ENCODE measurements around the gene PLXNA2. TPM values are rescaled to one million over a fixed set of nuclear protein-coding genes. Genes with fewer than 3 reads are reported as not detected.

The PLXNA2 gene
- total and polyA plus RNA-seq, 2 of the 13 experiments (the other 11 are each of a cell fraction or from before 2014, with no cell fraction given) = 1.1 to 2.1 TPM

DNA sequence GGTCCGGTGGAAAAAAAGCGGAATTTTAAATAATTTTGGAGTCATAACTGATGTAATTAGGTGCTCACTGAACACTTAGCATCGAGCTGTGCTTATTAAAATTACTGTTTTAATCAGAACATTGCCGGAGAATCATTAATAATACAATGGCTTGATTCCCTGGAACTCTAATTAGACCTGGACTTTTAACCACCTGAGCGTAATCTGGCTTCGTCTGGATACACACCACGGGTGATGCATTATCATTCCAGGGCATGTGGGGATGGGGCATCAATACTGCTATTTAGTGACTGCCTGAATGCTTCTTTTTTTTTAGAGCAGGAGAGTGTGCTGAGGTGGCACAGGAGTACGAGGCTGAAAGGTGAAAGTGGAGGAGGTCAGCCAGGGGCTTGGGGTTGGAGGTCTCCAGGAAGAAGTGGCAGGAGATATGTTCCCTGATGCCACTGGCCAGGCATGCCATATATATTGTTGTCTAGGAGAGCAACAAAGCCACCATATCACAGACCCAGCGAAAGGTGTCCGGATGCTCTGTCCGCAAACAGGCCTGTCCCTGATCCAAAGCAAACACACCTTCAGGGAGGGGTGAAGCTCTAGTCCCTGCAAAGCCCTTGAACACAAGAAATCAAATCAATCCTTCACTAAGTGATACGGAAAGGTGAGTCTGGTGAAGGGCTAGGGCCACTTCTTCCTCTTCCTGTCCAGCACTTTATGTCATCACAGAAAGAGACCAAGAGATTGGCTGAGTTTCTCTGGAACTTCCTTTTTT lies 125.2 kb downstream of the PLXNA2 start (continued):
- no peak for TF ChIP-seq ZSCAN12 (CRISPR knock-in tag; IDR thresholded peaks at IDR 0.05)
- TF ChIP-seq, protein P1, sequence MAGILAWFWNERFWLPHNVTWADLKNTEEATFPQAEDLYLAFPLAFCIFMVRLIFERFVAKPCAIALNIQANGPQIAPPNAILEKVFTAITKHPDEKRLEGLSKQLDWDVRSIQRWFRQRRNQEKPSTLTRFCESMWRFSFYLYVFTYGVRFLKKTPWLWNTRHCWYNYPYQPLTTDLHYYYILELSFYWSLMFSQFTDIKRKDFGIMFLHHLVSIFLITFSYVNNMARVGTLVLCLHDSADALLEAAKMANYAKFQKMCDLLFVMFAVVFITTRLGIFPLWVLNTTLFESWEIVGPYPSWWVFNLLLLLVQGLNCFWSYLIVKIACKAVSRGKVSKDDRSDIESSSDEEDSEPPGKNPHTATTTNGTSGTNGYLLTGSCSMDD (CRISPR knock-in tag; IDR thresholded peaks at IDR 0.05) = no peak
- no peak for TF ChIP-seq TOE1 (CRISPR knock-in tag; IDR thresholded peaks at IDR 0.05)
- TF ChIP-seq, protein P2, sequence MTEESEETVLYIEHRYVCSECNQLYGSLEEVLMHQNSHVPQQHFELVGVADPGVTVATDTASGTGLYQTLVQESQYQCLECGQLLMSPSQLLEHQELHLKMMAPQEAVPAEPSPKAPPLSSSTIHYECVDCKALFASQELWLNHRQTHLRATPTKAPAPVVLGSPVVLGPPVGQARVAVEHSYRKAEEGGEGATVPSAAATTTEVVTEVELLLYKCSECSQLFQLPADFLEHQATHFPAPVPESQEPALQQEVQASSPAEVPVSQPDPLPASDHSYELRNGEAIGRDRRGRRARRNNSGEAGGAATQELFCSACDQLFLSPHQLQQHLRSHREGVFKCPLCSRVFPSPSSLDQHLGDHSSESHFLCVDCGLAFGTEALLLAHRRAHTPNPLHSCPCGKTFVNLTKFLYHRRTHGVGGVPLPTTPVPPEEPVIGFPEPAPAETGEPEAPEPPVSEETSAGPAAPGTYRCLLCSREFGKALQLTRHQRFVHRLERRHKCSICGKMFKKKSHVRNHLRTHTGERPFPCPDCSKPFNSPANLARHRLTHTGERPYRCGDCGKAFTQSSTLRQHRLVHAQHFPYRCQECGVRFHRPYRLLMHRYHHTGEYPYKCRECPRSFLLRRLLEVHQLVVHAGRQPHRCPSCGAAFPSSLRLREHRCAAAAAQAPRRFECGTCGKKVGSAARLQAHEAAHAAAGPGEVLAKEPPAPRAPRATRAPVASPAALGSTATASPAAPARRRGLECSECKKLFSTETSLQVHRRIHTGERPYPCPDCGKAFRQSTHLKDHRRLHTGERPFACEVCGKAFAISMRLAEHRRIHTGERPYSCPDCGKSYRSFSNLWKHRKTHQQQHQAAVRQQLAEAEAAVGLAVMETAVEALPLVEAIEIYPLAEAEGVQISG (CRISPR knock-in tag; IDR thresholded peaks at IDR 0.05) = peak; percentile 42; the same call in 1 of the 2 replicates
- peak; percentile 39; the same call in 1 of the 2 replicates for TF ChIP-seq NCOA2 (CRISPR knock-in tag; IDR thresholded peaks at IDR 0.05)
- TF ChIP-seq TCF7 (IDR thresholded peaks at IDR 0.05; ENCODE audit: low read depth) = 0 out of 2 replicates have a peak, but pooled peaks have one; percentile 34
- TF ChIP-seq ZNF350 (CRISPR knock-in tag; IDR thresholded peaks at IDR 0.05; ENCODE audit: borderline replicate concordance, low read depth) = no peak
- TF ChIP-seq TBX3 (IDR thresholded peaks at IDR 0.05; ENCODE audit: borderline replicate concordance) = no peak
- 0 out of 2 replicates have a peak, but pooled peaks have one; percentile 13 for TF ChIP-seq ZFX (CRISPR knock-in tag; IDR thresholded peaks at IDR 0.05; ENCODE audit: low read depth)
- TF ChIP-seq HDAC1 (CRISPR knock-in tag; IDR thresholded peaks at IDR 0.05) = no peak; the same call in 1 of the 2 replicates
- TF ChIP-seq, protein P3, sequence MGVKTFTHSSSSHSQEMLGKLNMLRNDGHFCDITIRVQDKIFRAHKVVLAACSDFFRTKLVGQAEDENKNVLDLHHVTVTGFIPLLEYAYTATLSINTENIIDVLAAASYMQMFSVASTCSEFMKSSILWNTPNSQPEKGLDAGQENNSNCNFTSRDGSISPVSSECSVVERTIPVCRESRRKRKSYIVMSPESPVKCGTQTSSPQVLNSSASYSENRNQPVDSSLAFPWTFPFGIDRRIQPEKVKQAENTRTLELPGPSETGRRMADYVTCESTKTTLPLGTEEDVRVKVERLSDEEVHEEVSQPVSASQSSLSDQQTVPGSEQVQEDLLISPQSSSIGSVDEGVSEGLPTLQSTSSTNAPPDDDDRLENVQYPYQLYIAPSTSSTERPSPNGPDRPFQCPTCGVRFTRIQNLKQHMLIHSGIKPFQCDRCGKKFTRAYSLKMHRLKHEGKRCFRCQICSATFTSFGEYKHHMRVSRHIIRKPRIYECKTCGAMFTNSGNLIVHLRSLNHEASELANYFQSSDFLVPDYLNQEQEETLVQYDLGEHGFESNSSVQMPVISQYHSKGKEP (CRISPR knock-in tag; IDR thresholded peaks at IDR 0.05) = no peak
- no peak for TF ChIP-seq YEATS2 (CRISPR knock-in tag; IDR thresholded peaks at IDR 0.05; ENCODE audit: borderline replicate concordance)
- TF ChIP-seq ZNF207 (IDR thresholded peaks at IDR 0.05; ENCODE audit: borderline replicate concordance) = no peak
- no peak for TF ChIP-seq NFRKB (IDR thresholded peaks at IDR 0.05)
- TF ChIP-seq, protein P4, sequence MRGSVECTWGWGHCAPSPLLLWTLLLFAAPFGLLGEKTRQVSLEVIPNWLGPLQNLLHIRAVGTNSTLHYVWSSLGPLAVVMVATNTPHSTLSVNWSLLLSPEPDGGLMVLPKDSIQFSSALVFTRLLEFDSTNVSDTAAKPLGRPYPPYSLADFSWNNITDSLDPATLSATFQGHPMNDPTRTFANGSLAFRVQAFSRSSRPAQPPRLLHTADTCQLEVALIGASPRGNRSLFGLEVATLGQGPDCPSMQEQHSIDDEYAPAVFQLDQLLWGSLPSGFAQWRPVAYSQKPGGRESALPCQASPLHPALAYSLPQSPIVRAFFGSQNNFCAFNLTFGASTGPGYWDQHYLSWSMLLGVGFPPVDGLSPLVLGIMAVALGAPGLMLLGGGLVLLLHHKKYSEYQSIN (CRISPR knock-in tag; IDR thresholded peaks at IDR 0.05; ENCODE audit: borderline replicate concordance) = no peak
- no peak for TF ChIP-seq JUND (CRISPR knock-in tag; IDR thresholded peaks at IDR 0.05)
- no peak for TF ChIP-seq NR2F6 (IDR thresholded peaks at IDR 0.05)
- TF ChIP-seq NR2F6 (CRISPR knock-in tag; IDR thresholded peaks at IDR 0.05) = peak; percentile 67
- TF ChIP-seq, protein P5, sequence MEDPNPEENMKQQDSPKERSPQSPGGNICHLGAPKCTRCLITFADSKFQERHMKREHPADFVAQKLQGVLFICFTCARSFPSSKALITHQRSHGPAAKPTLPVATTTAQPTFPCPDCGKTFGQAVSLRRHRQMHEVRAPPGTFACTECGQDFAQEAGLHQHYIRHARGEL (CRISPR knock-in tag; IDR thresholded peaks at IDR 0.05) = no peak
- peak; percentile 61; the same call in 1 of the 2 replicates for TF ChIP-seq SOX5 (CRISPR knock-in tag; IDR thresholded peaks at IDR 0.05; ENCODE audit: borderline replicate concordance)
- peak in 1 of 2 experiments; percentile 46; a peak in 1 of 4 replicates for TF ChIP-seq EP300 (IDR thresholded peaks at IDR 0.05; ENCODE audit: low read depth in 2 of 2, low read length in 2 of 2)
- no peak for TF ChIP-seq EP300 (CRISPR knock-in tag; IDR thresholded peaks at IDR 0.05; ENCODE audit: borderline replicate concordance)
- TF ChIP-seq, protein P6, sequence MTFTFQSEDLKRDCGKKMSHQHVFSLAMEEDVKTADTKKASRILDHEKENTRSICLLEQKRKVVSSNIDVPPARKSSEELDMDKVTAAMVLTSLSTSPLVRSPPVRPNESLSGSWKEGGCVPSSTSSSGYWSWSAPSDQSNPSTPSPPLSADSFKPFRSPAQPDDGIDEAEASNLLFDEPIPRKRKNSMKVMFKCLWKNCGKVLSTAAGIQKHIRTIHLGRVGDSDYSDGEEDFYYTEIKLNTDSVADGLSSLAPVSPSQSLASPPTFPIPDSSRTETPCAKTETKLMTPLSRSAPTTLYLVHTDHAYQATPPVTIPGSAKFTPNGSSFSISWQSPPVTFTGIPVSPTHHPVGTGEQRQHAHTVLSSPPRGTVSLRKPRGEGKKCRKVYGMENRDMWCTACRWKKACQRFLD (CRISPR knock-in tag; IDR thresholded peaks at IDR 0.05; ENCODE audit: borderline replicate concordance) = no peak

Measured in HepG2 (cell line).